Activated gamma-delta T cell treated with Interleukin-2 at 50 U/mL for 16 hours (primary cell): ENCODE measurements around the gene SERTM1.

Source experiments
- DNase-seq: peaks from one replicate; pipeline ENCODE4 v3.0.0-alpha.2; 2020

SERTM1 gene

GRCh38 chr13:36673838-36674326 lies at the start of gene SERTM1:
TSS of gene SERTM1 (plus strand) at chr13:36674020. CDS start at chr13:36695079, 21,059 bp downstream.
- DNase-seq, result no peak

- DNase-seq, result no peak
Observed at GRCh38 chr13:36628377-36629056, 45.3 kb upstream of the SERTM1 start.

GRCh38 chr13:36629057-36629385 lies 44.8 kb upstream of the SERTM1 start:
- no peak for DNase-seq

GRCh38 chr13:36630181-36630803 lies 43.5 kb upstream of the SERTM1 start:
- DNase-seq, result no peak

- DNase-seq, result no peak
Observed at GRCh38 chr13:36639610-36640009, 34.2 kb upstream of the SERTM1 start.

GRCh38 chr13:36650611-36651010 lies 23.2 kb upstream of the SERTM1 start:
- no peak for DNase-seq

GRCh38 chr13:36665630-36666029 lies 8.2 kb upstream of the SERTM1 start:
- no peak for DNase-seq

GRCh38 chr13:36666477-36667229 lies 7.2 kb upstream of the SERTM1 start:
- no peak for DNase-seq

- no peak for DNase-seq
Observed at GRCh38 chr13:36668316-36668715, 5.5 kb upstream of the SERTM1 start.

- no peak for DNase-seq
Observed at GRCh38 chr13:36673352-36673751, 468 bp upstream of the SERTM1 start.

GRCh38 chr13:36674337-36675212 lies 755 bp downstream of the SERTM1 start:
- DNase-seq, result no peak

GRCh38 chr13:36675213-36675536 lies 1.4 kb downstream of the SERTM1 start:
- no peak for DNase-seq

- no peak for DNase-seq
Observed at GRCh38 chr13:36680913-36681312, 7.1 kb downstream of the SERTM1 start.

GRCh38 chr13:36681894-36682624 lies 8.2 kb downstream of the SERTM1 start:
- DNase-seq, result no peak

- no peak for DNase-seq
Observed at GRCh38 chr13:36683701-36684100, 9.9 kb downstream of the SERTM1 start.

GRCh38 chr13:36685927-36686326 lies 12.1 kb downstream of the SERTM1 start:
- DNase-seq, result no peak

GRCh38 chr13:36696410-36697010 lies 22.7 kb downstream of the SERTM1 start:
- no peak for DNase-seq

GRCh38 chr13:36700170-36700569 lies 26.4 kb downstream of the SERTM1 start:
- DNase-seq, result no peak

GRCh38 chr13:36706755-36707154 lies 32.9 kb downstream of the SERTM1 start:
- DNase-seq, result no peak

GRCh38 chr13:36709136-36709890 lies 35.5 kb downstream of the SERTM1 start:
- DNase-seq, result no peak

GRCh38 chr13:36710396-36710795 lies 36.6 kb downstream of the SERTM1 start:
- no peak for DNase-seq
